Astrocyte (in vitro differentiated cells and primary cell): ENCODE results near the gene CRYAA. TPM values are rescaled to one million over a fixed set of nuclear protein-coding genes. Genes with fewer than 3 reads are reported as not detected.

Experiments used
- DNase-seq: peaks from one replicate; pipeline ENCODE4 v3.0.0-alpha.2; 2010; ENCODE audit warnings: low read depth
- FAIRE-seq: peaks from 2 replicates; lab custom pipeline; 2011; peaks lifted over from hg19 to GRCh38; lab: Jason Lieb, UNC
- H2AFZ ChIP-seq: 2 replicates; pipeline ENCODE4 v1.6.0; 2012; ENCODE audit warnings: low read depth, low read length, inconsistent platforms
- H3K27ac ChIP-seq: 2 replicates; pipeline ENCODE4 v1.5.1; 2011; ENCODE audit warnings: low read depth, low read length, inconsistent platforms
- H3K27me3 ChIP-seq: 2 replicates; pipeline ENCODE4 v1.6.0; 2011; ENCODE audit warnings: low read length, inconsistent platforms; ENCODE audit not compliant: insufficient read depth
- H3K36me3 ChIP-seq: 2 replicates; pipeline ENCODE4 v1.5.1; 2011; ENCODE audit warnings: low read length, inconsistent platforms; ENCODE audit not compliant: insufficient read depth
- H3K4me1 ChIP-seq: 2 replicates; pipeline ENCODE4 v1.5.1; 2011; ENCODE audit warnings: low read length, inconsistent platforms; ENCODE audit not compliant: insufficient read depth
- H3K4me2 ChIP-seq: 2 replicates; pipeline ENCODE4 v1.6.0; 2012; ENCODE audit warnings: low read length, inconsistent platforms
- H3K4me3 ChIP-seq: 2 replicates; pipeline ENCODE4 v1.5.1; 2011; ENCODE audit warnings: low read depth, mild to moderate bottlenecking, low read length, inconsistent platforms; ENCODE audit not compliant: insufficient read depth
- H3K79me2 ChIP-seq: 2 replicates; pipeline ENCODE4 v1.6.0; 2012; ENCODE audit warnings: mild to moderate bottlenecking, low read length, inconsistent platforms; ENCODE audit not compliant: insufficient read depth
- H3K9ac ChIP-seq: 2 replicates; pipeline ENCODE4 v1.6.0; 2012; ENCODE audit warnings: mild to moderate bottlenecking, low read length, inconsistent platforms
- H3K9me3 ChIP-seq: 2 replicates; pipeline ENCODE4 v1.5.1; 2012; ENCODE audit warnings: low read depth, mild to moderate bottlenecking, low read length, inconsistent platforms; ENCODE audit not compliant: insufficient read depth
- H4K20me1 ChIP-seq: 2 replicates; pipeline ENCODE4 v1.6.0; 2012; ENCODE audit warnings: low read length, inconsistent platforms; ENCODE audit not compliant: insufficient read depth
- H3K27ac Mint-ChIP-seq: one replicate; pipeline ENCODE4 v1.8.0; 2021; ENCODE audit warnings: mild to moderate bottlenecking, mixed read lengths; ENCODE audit not compliant: unreplicated experiment
- H3K27me3 Mint-ChIP-seq: one replicate; pipeline ENCODE4 v1.8.0; 2021; ENCODE audit warnings: low read depth, mixed read lengths; ENCODE audit not compliant: unreplicated experiment
- H3K36me3 Mint-ChIP-seq: one replicate; pipeline ENCODE4 v1.8.0; 2021; ENCODE audit warnings: low read depth, mixed read lengths; ENCODE audit not compliant: unreplicated experiment
- H3K4me1 Mint-ChIP-seq: one replicate; pipeline ENCODE4 v1.8.0; 2021; ENCODE audit warnings: low read depth, mixed read lengths; ENCODE audit not compliant: unreplicated experiment
- H3K4me3 Mint-ChIP-seq: one replicate; pipeline ENCODE4 v1.8.0; 2021; ENCODE audit warnings: mild to moderate bottlenecking, moderate library complexity, mixed read lengths; ENCODE audit not compliant: unreplicated experiment
- H3K9me3 Mint-ChIP-seq: one replicate; pipeline ENCODE4 v1.8.0; 2021; ENCODE audit warnings: mild to moderate bottlenecking, mixed read lengths; ENCODE audit not compliant: unreplicated experiment
- EZH2 ChIP-seq: IDR thresholded peaks from 2 replicates; pipeline ENCODE4 v1.6.1; 2012; ENCODE audit warnings: mild to moderate bottlenecking, low read length, inconsistent platforms; ENCODE audit not compliant: insufficient read depth
- total RNA-seq: library from RNA; stranded (reverse); gene quantifications from 2 replicates; pipeline ENCODE4 v1.2.1, GENCODE V29; 2021
- TF ChIP-seq, protein P1 (sequence below): IDR thresholded peaks from 2 replicates; pipeline ENCODE4 v1.5.1; 2011; ENCODE audit warnings: low read depth, mild to moderate bottlenecking, inconsistent platforms, low read length, moderate library complexity; ENCODE audit not compliant: insufficient read depth

The CRYAA gene
- total RNA-seq, 1 donor from 2014 or later, result not detected

DNA sequence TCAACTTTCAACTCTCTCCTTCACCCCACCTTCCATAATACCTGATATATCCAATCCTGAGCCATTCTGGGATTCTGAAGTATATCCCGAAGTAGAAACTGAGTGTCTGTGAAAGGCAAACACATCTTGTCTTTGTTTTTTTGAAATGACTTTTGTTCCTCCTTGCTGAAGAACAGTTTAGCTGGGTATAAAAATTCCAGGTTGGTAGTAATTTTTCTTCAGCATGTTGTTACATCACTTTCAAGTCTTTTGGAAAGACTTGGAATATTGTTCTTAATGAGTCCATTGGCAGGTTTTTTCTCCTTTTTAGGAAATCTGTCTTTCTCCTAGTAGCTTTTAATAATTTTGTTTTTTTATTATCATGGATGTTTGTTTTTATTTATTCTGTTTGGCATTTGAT lies 32.7 kb downstream of the CRYAA start:
- Mint-ChIP-seq H3K4me1 (peaks cover 1% of the 10 kb centered on the region), H3K4me3 (no peak overlapping the region), H3K27me3 (peaks cover 7% of the 10 kb centered on the region), H3K9me3 (peaks cover 25% of the 10 kb centered on the region), H3K27ac (no peak overlapping the region), H3K36me3 (peaks cover 5% of the 10 kb centered on the region)
- peaks cover 6% of the 10 kb centered on the region for H3K27me3 ChIP-seq
- TF ChIP-seq EZH2, result no peak
- TF ChIP-seq, protein P1, sequence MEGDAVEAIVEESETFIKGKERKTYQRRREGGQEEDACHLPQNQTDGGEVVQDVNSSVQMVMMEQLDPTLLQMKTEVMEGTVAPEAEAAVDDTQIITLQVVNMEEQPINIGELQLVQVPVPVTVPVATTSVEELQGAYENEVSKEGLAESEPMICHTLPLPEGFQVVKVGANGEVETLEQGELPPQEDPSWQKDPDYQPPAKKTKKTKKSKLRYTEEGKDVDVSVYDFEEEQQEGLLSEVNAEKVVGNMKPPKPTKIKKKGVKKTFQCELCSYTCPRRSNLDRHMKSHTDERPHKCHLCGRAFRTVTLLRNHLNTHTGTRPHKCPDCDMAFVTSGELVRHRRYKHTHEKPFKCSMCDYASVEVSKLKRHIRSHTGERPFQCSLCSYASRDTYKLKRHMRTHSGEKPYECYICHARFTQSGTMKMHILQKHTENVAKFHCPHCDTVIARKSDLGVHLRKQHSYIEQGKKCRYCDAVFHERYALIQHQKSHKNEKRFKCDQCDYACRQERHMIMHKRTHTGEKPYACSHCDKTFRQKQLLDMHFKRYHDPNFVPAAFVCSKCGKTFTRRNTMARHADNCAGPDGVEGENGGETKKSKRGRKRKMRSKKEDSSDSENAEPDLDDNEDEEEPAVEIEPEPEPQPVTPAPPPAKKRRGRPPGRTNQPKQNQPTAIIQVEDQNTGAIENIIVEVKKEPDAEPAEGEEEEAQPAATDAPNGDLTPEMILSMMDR, result no peak
- H3K4me3 ChIP-seq, result no peak overlapping the region
- H3K4me1 ChIP-seq, result no peaks in the 10 kb centered on the region
- H3K4me2 ChIP-seq, result no peak overlapping the region
- no peaks in the 10 kb centered on the region for H3K36me3 ChIP-seq
- H3K27ac ChIP-seq, result no peak overlapping the region
- FAIRE-seq (no peak), DNase-seq (no peak)
- no peaks in the 10 kb centered on the region for H4K20me1 ChIP-seq
- H2AFZ ChIP-seq, result no peak overlapping the region
- no peaks in the 10 kb centered on the region for H3K79me2 ChIP-seq
- H3K9ac ChIP-seq, result no peak overlapping the region
- H3K9me3 ChIP-seq, result peaks cover 11% of the 10 kb centered on the region

DNA sequence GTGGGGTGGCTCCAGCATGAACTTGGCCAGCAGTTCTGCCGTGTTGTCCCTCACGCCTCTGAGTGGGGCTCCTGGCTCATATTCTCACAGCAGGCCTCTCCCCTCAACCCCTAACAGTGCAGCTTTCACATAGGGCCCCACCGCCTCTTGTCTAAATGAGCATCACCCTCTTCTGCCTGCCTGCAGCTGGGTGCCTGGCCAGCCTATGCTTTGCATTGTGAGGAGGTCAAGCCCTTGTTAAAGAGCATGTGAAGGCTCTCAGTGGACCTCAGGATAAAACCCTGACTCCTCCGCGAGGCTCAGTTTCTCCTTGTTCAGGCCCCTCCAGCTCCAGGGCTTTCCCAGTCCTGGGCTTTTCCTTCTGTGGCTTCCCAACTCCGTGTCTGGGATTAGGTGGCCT lies 34.8 kb downstream of the CRYAA start:
- H2AFZ ChIP-seq, result no peak overlapping the region
- no peak overlapping the region for H3K4me3 Mint-ChIP-seq
- peaks cover 20% of the 10 kb centered on the region for H3K27me3 Mint-ChIP-seq
- FAIRE-seq, result no peak
- peaks cover 21% of the 10 kb centered on the region for H3K9me3 Mint-ChIP-seq
- H3K4me1 Mint-ChIP-seq, result no peaks in the 10 kb centered on the region
- TF ChIP-seq, protein P1, result no peak
- TF ChIP-seq EZH2, result no peak
- no peak overlapping the region for H3K9ac ChIP-seq
- no peak overlapping the region for H3K27ac ChIP-seq
- peaks cover 5% of the 10 kb centered on the region for H3K36me3 Mint-ChIP-seq
- no peak overlapping the region for H3K4me2 ChIP-seq
- no peaks in the 10 kb centered on the region for H3K79me2 ChIP-seq
- no peak overlapping the region for H3K27ac Mint-ChIP-seq
- peaks cover 5% of the 10 kb centered on the region for H3K27me3 ChIP-seq
- H4K20me1 ChIP-seq, result no peaks in the 10 kb centered on the region
- H3K9me3 ChIP-seq, result peaks cover 11% of the 10 kb centered on the region
- no peaks in the 10 kb centered on the region for H3K4me1 ChIP-seq
- no peak overlapping the region for H3K4me3 ChIP-seq
- DNase-seq, result no peak
- H3K36me3 ChIP-seq, result no peaks in the 10 kb centered on the region

DNA sequence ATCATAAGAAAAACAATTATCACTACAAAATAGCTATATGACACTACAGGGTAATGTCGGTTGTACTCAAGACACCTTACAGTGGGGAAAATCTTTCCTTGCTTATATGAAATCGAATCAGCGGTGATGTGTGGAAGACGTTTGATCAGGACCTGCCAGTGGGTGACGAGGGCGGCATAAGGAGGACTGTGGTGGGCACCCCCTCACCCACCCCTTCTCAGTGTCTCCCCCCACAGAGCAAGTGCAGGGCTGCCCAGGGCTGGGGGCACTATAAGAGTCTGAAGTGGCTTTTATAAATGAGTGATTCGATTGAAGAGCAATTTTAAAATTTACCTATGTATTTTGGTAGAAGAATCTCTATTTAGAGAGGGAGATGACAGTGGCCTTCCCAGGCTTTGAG lies 35.8 kb downstream of the CRYAA start:
- Histone ChIP-seq H3K9ac (no peak overlapping the region), H3K9me3 (peaks cover 11% of the 10 kb centered on the region), H2AFZ (no peak overlapping the region), H3K27me3 (peaks cover 5% of the 10 kb centered on the region), H3K4me2 (no peak overlapping the region), H3K4me3 (no peak overlapping the region), H3K36me3 (no peaks in the 10 kb centered on the region), H3K27ac (no peak overlapping the region), H4K20me1 (no peaks in the 10 kb centered on the region), H3K79me2 (no peaks in the 10 kb centered on the region), H3K4me1 (peaks cover 3% of the 10 kb centered on the region)
- H3K4me3 Mint-ChIP-seq, result no peak overlapping the region
- no peak overlapping the region for H3K27ac Mint-ChIP-seq
- FAIRE-seq, result no peak
- H3K9me3 Mint-ChIP-seq, result peaks cover 21% of the 10 kb centered on the region
- TF ChIP-seq, protein P1, result no peak
- no peaks in the 10 kb centered on the region for H3K4me1 Mint-ChIP-seq
- no peak for DNase-seq
- H3K27me3 Mint-ChIP-seq, result peaks cover 23% of the 10 kb centered on the region
- H3K36me3 Mint-ChIP-seq, result peaks cover 5% of the 10 kb centered on the region
